ENCODE results near the gene SNCB.
A peak's percentile ranks its signal among the peaks of the same experiment; 100 is the strongest.

The SNCB gene

GRCh38 chr5:176629853-176630680 is at the start of gene SNCB, which contains the start of gene EIF4E1B:
Gene SNCB, minus strand, starts transcription at chr5:176630534. Its CDS starts 880 bp downstream, at chr5:176629654.
Gene EIF4E1B, plus strand, starts transcription at chr5:176630675. Its CDS starts 12,113 bp downstream, at chr5:176642788.
- H3K4me3 ChIP-seq (ENCODE audit: low read depth, low read length): no peak within 1 kb of the TSS
- no peak for DNase-seq (ENCODE audit: low read depth)
- TF ChIP-seq POLR2A (IDR thresholded peaks at IDR 0.05; ENCODE audit: extremely low read depth, insufficient read length): no peak
- TF ChIP-seq CTCF (IDR thresholded peaks at IDR 0.05; ENCODE audit: low read depth, low read length): no peak
- TF ChIP-seq MAX (IDR thresholded peaks at IDR 0.05; ENCODE audit: low read depth, low read length): no peak
- no peak for TF ChIP-seq MYC (IDR thresholded peaks at IDR 0.05; ENCODE audit: low read depth, low read length)

- no peak overlapping the region for H3K4me3 ChIP-seq (ENCODE audit: low read depth, low read length)
- TF ChIP-seq MAX (IDR thresholded peaks at IDR 0.05; ENCODE audit: low read depth, low read length): no peak
- no peak for TF ChIP-seq CTCF (IDR thresholded peaks at IDR 0.05; ENCODE audit: low read depth, low read length)
- no peak for TF ChIP-seq MYC (IDR thresholded peaks at IDR 0.05; ENCODE audit: low read depth, low read length)
- TF ChIP-seq POLR2A (IDR thresholded peaks at IDR 0.05; ENCODE audit: extremely low read depth, insufficient read length): no peak
Measured at GRCh38 chr5:176679365-176680225, 49.3 kb upstream of the SNCB start.

GRCh38 chr5:176678584-176678983 is 48.2 kb upstream of the SNCB start:
- DNase-seq (ENCODE audit: low read depth): no peak

More at GRCh38 chr5:176679365-176680225, 49.3 kb upstream of the SNCB start:
- DNase-seq (ENCODE audit: low read depth): no peak

GRCh38 chr5:176677209-176677939 is 47.0 kb upstream of the SNCB start:
- peak; percentile 33 for DNase-seq (ENCODE audit: low read depth)

More at GRCh38 chr5:176678584-176678983, 48.2 kb upstream of the SNCB start:
- H3K4me3 ChIP-seq (ENCODE audit: low read depth, low read length): no peak overlapping the region
- TF ChIP-seq POLR2A (IDR thresholded peaks at IDR 0.05; ENCODE audit: extremely low read depth, insufficient read length): no peak
- no peak for TF ChIP-seq CTCF (IDR thresholded peaks at IDR 0.05; ENCODE audit: low read depth, low read length)
- no peak for TF ChIP-seq MAX (IDR thresholded peaks at IDR 0.05; ENCODE audit: low read depth, low read length)
- no peak for TF ChIP-seq MYC (IDR thresholded peaks at IDR 0.05; ENCODE audit: low read depth, low read length)

GRCh38 chr5:176676361-176676824 is 46.1 kb upstream of the SNCB start:
- peak; percentile 99 for DNase-seq (ENCODE audit: low read depth)
- TF ChIP-seq MAX (IDR thresholded peaks at IDR 0.05; ENCODE audit: low read depth, low read length) (peak; percentile 40; the same call in 1 of the 2 replicates), CTCF (IDR thresholded peaks at IDR 0.05; ENCODE audit: low read depth, low read length) (no peak), MYC (IDR thresholded peaks at IDR 0.05; ENCODE audit: low read depth, low read length) (peak; percentile 51; the same call in 1 of the 2 replicates), POLR2A (IDR thresholded peaks at IDR 0.05; ENCODE audit: extremely low read depth, insufficient read length) (no peak)
- H3K4me3 ChIP-seq (ENCODE audit: low read depth, low read length): no peak overlapping the region

More at GRCh38 chr5:176677209-176677939, 47.0 kb upstream of the SNCB start:
- no peak for TF ChIP-seq MYC (IDR thresholded peaks at IDR 0.05; ENCODE audit: low read depth, low read length)
- H3K4me3 ChIP-seq (ENCODE audit: low read depth, low read length): no peak overlapping the region
